Measurements from ENCODE around the gene SPAG5.
"Not testable (repeated sequence)": the region's sequence is repeated elsewhere in the genome, so short reads cannot be mapped to it uniquely, and the experiment has no call there.

The SPAG5 gene

DNA sequence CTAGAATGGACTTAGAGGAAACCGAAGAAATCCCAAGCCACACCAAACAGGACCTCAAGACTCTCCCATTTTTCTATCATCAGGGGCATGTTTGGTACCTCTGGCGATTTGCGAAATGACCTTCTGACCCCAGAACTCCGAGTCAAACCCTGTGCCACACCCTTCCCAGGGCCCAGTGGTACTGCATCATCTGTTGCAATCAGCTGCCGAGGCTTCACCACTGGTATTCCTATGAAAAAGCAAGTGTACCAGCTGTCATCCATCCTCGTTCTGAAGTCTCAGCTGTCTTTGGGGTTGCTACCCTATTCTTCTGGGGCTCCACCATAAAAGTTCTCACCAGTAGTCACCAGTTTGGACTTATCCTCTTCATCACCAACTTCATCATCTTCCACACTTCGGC is 17.5 kb upstream of the SPAG5 start:
- Mint-ChIP-seq H3K9me3 (ENCODE audit: low read depth) (no peaks in the 10 kb centered on the region), H3K4me3 (no peak overlapping the region), H3K4me1 (ENCODE audit: low read depth) (no peaks in the 10 kb centered on the region), H3K27me3 (no peaks in the 10 kb centered on the region), H3K27ac (peak overlapping the region; percentile 16), H3K36me3 (peaks cover 4% of the 10 kb centered on the region)

DNA sequence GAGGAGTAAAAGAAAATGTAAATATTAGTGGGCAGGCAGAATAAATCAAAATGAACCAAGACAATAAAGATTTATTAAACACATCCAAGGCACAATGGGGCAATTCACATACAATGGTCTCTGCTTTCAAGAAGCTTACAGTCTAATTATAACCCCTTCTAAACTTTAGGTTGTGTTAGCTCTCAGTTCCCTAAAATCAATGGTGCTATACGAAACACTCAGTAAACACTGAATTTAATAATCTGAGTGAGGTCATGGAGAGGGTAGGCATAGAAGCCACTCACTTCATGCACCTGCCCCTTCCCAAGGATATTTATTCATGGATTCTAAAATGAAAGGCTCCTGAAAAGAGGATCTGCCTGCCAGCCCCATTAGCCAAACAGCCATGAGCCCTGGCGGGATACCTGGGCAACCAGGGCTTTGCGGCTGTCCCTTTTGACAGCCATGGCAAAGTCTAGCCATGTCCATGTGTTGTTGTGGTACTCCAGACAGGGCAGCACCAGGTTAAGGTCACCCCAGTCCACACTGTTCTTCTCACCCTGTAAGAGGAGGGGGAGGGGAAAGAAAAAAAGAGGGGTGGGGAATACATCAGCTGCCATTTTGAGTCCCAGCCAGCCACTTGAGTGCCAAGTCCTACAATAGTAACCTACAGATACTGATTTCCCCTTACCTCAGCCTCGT is 16.6 kb upstream of the SPAG5 start:
- peaks cover 4% of the 10 kb centered on the region for H3K36me3 Mint-ChIP-seq
- no peaks in the 10 kb centered on the region for H3K27me3 Mint-ChIP-seq
- no peak overlapping the region for H3K27ac Mint-ChIP-seq
- H3K9me3 Mint-ChIP-seq (ENCODE audit: low read depth): no peaks in the 10 kb centered on the region
- no peak overlapping the region for H3K4me3 Mint-ChIP-seq
- H3K4me1 Mint-ChIP-seq (ENCODE audit: low read depth): no peaks in the 10 kb centered on the region

DNA sequence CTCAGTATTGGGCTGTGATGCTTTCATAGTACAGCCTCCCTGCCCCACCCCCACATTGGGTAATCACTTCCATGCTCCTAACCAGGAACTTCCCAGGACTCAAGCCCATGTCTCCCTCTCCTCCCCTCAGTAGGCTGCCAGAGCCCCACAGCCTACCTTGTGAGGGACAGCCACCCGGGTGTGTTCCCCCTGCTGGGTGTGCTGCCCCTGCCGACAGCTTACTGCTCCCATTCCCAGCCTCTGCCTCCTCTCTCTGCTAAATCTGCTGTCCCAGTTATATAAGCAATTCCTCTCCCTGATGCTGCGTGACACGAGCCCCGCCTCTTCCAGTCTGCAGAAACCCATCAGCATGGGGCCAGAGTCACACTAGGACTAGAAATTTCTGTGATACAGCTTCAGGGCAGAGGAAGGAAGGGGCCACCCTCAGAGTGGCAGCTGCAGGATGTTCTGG is 15.1 kb upstream of the SPAG5 start, which contains the start of gene RSKR:
Gene RSKR (minus strand): TSS at position 255 of the 451 bp plus-strand sequence. CDS start 24 bp downstream, at position 231.
- Mint-ChIP-seq H3K9me3 (ENCODE audit: low read depth) (no peaks in the 10 kb centered on the region), H3K4me1 (ENCODE audit: low read depth) (no peaks in the 10 kb centered on the region), H3K36me3 (peaks cover 4% of the 10 kb centered on the region), H3K27me3 (no peaks in the 10 kb centered on the region), H3K27ac (peak within 1 kb of the TSS; percentile 22), H3K4me3 (no peak within 1 kb of the TSS)

DNA sequence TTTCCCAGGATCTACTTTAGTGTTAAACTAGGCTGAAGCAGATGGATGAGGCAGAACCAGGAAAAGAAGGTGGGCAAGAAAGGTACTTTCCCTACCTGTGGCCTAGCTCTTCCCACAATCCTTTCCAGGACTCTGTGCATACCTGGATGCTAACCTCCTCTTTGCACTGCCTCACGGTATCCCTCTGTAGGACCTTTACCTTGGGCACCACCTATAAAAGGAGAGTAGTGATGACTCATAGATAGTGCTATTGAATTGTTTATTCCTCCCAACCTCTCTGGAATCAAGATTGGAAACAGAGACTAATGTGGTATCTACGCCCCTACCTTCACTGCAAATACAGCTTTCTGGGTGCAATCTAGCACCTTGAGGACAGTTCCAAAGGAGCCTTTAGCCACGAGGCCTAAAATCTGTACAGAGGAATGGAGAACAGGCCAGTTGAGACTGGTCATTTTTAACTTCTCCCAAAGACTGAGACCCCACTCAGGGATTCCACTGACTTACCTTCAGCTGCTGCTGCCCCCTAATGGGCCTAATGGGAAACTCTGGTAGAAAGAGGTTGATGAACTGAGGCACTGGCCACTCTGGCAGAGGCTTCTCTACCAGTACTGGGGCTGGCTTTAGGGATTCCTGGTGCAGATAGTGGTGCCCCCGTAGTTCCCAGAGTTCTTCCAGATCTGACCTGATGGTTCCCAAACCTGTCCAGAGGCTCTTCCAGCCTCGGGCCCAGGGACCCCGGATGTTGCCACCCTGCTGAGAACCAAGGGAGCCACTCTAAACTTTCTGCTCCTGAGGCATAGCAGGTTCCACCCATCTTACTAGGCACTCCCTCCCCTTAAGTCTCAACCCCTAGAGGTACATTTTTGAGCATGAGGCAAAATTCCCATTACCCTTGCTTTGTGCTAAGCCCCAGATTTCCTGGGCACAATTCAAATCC is 14.4 kb upstream of the SPAG5 start:
- Mint-ChIP-seq H3K36me3 (peaks cover 2% of the 10 kb centered on the region), H3K4me3 (no peak overlapping the region), H3K9me3 (ENCODE audit: low read depth) (no peaks in the 10 kb centered on the region), H3K27ac (peak overlapping the region; percentile 22), H3K27me3 (no peaks in the 10 kb centered on the region), H3K4me1 (ENCODE audit: low read depth) (no peaks in the 10 kb centered on the region)

DNA sequence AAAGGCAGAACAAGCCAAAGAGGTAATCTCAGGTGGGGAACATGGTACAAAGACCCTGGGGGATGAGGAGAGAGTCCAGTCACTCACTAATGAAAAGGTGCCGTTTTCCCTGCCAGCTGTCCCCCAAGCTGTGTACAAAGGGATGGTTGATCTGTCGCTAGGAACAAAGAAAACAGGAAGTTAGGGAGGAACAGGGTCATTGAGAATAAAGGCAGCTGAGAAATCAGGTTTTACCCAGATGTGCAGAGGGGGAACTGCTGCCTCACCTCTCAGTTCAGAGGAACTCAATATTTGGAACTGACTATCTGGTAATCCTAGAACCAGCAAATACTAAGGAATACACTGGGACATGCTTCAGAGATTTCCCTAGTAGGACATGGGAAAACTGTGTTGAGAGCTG is 13.7 kb upstream of the SPAG5 start:
- Mint-ChIP-seq H3K4me1 (ENCODE audit: low read depth) (no peaks in the 10 kb centered on the region), H3K4me3 (no peak overlapping the region), H3K9me3 (ENCODE audit: low read depth) (no peaks in the 10 kb centered on the region), H3K27ac (peak overlapping the region; percentile 6), H3K27me3 (no peaks in the 10 kb centered on the region), H3K36me3 (peaks cover 2% of the 10 kb centered on the region)

DNA sequence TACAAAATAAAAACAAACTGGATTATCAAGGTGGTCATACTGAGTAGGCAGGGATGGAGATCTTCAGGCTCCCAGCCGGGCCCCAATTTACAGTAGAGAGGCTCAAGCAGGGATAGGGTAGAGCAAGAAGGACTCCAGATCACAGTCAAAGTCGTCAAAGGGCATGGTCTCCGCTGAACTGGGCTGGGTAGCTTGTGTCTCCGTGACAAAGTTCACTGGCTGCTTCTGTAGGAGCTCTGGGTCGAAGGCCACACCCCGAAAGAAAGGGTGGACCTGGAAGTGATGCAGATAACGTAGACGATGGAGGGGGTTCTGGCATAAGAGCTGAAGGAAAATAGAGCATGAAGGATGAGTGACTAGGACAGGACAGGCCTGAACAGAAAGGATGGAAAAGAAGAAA is 11.6 kb upstream of the SPAG5 start:
- Mint-ChIP-seq H3K27me3 (no peaks in the 10 kb centered on the region), H3K4me3 (no peak overlapping the region), H3K36me3 (no peaks in the 10 kb centered on the region), H3K4me1 (ENCODE audit: low read depth) (no peaks in the 10 kb centered on the region), H3K9me3 (ENCODE audit: low read depth) (no peaks in the 10 kb centered on the region), H3K27ac (no peak overlapping the region)

DNA sequence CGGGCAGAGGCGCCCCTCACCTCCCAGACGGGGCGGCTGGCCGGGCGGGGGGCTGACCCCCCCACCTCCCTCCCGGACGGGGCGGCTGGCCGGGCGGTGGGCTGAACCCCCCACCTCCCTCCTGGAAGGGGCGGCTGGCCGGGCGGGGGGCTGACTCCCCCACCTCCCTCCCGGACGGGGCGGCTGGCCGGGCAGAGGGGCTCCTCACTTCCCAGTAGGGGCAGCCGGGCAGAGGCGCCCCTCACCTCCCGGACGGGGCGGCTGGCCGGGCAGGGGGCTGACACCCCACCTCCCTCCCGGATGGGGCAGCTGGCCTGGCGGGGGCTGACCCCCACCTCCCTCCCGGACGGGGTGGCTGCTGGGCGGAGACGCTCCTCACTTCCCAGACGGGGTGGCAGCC is 5.2 kb upstream of the SPAG5 start:
- not testable (repeated sequence) for H3K36me3 Mint-ChIP-seq; H3K4me1 Mint-ChIP-seq (ENCODE audit: low read depth); H3K4me3 Mint-ChIP-seq; H3K27me3 Mint-ChIP-seq; H3K9me3 Mint-ChIP-seq (ENCODE audit: low read depth); H3K27ac Mint-ChIP-seq

DNA sequence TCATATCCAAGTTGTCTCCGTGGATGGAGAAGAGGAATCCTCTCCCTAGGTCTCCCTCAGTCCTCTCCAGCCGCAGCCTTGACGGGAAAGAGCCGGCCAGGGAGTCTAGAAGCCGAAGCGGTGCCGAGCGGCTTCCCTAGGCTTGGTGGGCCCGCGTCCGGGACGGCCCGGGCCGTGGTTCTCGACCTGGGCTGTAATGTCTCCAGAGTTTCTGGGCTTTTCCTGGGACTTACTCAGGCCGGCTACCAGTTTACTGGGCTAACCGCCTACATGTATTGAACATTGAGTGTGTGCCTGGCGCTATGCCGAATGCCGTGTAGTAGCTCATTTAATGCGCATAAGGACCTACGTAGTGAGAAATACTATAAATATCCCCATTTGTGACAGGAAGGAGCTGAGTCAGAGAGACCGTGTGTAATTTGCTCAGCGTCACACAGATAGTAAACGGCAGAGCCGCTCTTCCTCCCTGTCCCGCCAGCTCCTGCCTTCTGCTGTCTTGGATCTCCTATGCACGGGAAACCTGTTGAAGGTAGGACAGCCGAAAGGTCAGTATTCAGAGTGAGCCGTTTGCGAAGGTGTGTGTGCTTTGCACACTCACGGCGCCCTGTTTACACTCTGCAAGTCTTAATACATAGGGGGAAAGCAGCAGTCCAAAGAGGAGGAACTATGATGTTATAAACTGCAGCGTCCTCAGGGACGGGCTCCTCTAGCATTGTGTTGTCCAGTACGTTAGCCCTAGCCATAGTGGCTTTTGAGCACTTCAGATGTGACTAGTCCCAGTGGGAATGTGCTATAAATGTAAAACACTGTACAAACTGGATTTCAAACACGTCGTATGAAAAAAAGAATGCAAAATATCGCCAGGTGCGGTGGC is 723 bp upstream of the SPAG5 start:
- no peaks in the 10 kb centered on the region for H3K36me3 Mint-ChIP-seq
- H3K4me3 Mint-ChIP-seq: peak overlapping the region; percentile 97

DNA sequence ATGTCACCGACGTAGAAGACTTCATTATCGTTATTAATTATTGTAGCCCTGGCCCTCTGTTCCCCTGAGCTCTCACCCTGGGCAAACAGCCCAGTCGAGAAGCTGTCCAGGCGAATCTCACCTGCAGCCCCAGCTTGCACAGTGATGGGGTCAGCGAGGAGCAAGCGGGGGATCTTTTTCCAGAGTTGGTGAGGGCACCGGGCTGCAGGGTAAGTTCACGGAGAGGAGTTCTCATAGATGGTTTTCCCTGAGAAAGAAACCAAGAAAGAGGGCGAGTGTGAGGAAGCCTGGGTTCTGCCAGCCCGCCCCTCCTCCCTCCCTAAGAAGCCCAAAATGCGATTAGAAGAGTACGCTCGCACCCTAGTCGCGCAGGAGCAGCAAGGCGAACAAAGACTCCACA is 436 bp downstream of the SPAG5 start:
- Mint-ChIP-seq H3K27me3 (no peaks in the 10 kb centered on the region), H3K9me3 (ENCODE audit: low read depth) (no peaks in the 10 kb centered on the region), H3K27ac (peak overlapping the region; percentile 97)

More for the DNA sequence above, 723 bp upstream of the SPAG5 start:
- peak overlapping the region; percentile 97 for H3K27ac Mint-ChIP-seq
- peaks cover 23% of the 10 kb centered on the region for H3K4me1 Mint-ChIP-seq (ENCODE audit: low read depth)
- no peaks in the 10 kb centered on the region for H3K27me3 Mint-ChIP-seq
- H3K9me3 Mint-ChIP-seq (ENCODE audit: low read depth): no peaks in the 10 kb centered on the region

DNA sequence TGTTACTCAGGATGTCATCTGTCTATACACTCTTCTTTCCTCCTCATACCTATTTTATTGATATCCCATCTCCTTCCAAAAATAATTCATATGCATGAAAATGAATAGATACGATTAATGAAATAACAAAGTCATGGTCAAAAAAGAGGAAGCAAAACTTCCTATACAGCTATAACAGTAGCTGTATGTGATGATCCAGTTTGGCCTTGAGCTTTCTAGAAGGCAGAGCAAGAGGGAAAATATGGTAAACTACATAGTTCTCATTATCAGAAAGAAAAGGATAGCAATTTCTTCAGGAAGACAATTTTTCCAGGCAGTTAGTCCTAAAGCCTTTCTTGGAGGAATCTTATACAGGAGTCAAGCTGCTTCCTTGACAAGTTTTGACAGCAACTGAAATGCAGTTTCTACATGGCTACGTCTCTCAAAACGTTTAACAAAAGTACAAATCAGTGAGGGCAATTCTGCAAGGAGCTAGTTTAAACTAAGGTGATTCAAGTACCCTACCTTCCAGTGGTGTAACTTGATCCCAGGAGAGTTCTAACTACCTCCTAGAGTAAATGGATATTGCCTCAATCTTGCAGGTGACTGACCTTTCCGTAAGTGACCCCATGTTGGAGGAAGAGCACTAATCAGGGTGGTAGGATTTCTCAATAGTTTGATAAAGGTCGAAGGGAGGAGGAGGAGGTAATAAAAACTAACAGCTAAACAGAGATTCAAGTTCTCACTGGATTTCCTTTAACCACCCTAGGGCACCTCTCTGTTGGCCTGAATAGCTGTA is 1.0 kb downstream of the SPAG5 start:
- H3K27ac Mint-ChIP-seq: peak overlapping the region; percentile 54
- no peaks in the 10 kb centered on the region for H3K9me3 Mint-ChIP-seq (ENCODE audit: low read depth)
- peak overlapping the region; percentile 97 for H3K4me3 Mint-ChIP-seq
- H3K36me3 Mint-ChIP-seq: no peaks in the 10 kb centered on the region
- H3K27me3 Mint-ChIP-seq: no peaks in the 10 kb centered on the region
- peaks cover 23% of the 10 kb centered on the region for H3K4me1 Mint-ChIP-seq (ENCODE audit: low read depth)

More for the DNA sequence above, 436 bp downstream of the SPAG5 start:
- H3K4me3 Mint-ChIP-seq: peak overlapping the region; percentile 97
- H3K4me1 Mint-ChIP-seq (ENCODE audit: low read depth): peaks cover 23% of the 10 kb centered on the region
- H3K36me3 Mint-ChIP-seq: no peaks in the 10 kb centered on the region

DNA sequence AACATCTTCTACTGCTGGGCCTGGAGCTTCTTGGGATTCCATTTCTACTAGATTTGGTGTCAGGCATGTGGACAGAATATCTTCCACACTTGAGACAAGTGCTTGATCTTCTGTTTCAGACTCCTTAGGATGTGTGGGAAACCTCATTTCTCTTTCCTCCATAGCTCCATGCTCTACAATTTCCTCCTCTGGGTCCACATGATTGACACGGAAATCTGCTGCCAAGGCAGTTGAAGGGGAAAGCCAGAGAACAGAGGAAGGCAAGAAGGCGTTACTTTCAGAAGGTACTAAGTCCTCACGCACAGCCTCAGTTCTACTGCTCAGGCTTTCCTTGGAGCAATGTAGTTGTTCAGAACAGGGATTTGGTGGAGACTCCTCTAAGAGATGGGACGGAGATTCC is 6.6 kb downstream of the SPAG5 start:
- H3K36me3 Mint-ChIP-seq: peaks cover 7% of the 10 kb centered on the region
- H3K27ac Mint-ChIP-seq: no peak overlapping the region
- no peaks in the 10 kb centered on the region for H3K9me3 Mint-ChIP-seq (ENCODE audit: low read depth)
- peaks cover under 1% of the 10 kb centered on the region for H3K4me1 Mint-ChIP-seq (ENCODE audit: low read depth)
- H3K4me3 Mint-ChIP-seq: no peak overlapping the region
- no peaks in the 10 kb centered on the region for H3K27me3 Mint-ChIP-seq

DNA sequence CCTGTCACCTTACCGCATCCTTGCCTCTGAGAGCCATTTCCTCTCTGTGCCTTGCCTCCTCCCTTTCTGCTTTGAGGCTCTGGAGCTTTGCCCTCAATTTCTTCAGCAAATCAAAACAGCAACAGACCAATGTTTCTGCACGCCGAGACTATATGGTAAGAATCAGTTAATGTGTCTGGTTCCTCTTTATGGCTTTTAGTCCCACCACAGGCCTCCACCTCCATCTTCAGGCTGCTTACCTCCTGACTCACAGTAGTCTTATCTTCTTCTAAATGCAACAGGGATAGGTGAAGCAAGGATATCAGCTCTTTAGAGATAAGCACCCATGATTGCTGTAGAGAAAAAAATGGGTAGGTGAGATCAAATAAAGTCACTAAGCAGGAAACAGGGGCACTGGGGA is 13.0 kb downstream of the SPAG5 start:
- Mint-ChIP-seq H3K27ac (peak overlapping the region; percentile 23), H3K27me3 (no peaks in the 10 kb centered on the region), H3K9me3 (ENCODE audit: low read depth) (no peaks in the 10 kb centered on the region), H3K36me3 (peaks cover 8% of the 10 kb centered on the region), H3K4me3 (no peak overlapping the region), H3K4me1 (ENCODE audit: low read depth) (no peaks in the 10 kb centered on the region)

DNA sequence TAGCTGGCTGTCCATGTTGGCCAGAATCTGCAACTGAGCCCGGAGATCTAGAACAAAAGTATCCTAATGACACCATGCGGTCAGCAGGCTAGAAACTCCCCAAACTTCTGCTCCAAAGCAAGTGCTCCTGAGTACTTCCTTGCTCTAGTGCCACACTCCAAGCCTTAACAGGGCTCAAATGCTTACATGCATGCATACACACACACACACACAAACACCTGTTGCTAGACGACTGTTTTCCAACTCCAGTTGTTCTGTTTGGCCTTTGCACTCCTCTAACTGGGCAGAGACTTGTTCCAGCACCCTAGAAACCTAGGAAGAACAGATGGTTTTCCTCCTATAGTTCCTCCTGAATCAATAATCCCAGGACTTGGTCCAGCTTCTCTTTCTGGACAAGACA is 14.4 kb downstream of the SPAG5 start:
- Mint-ChIP-seq H3K36me3 (peaks cover 8% of the 10 kb centered on the region), H3K27ac (no peak overlapping the region), H3K4me1 (ENCODE audit: low read depth) (no peaks in the 10 kb centered on the region), H3K9me3 (ENCODE audit: low read depth) (no peaks in the 10 kb centered on the region), H3K27me3 (no peaks in the 10 kb centered on the region), H3K4me3 (no peak overlapping the region)

DNA sequence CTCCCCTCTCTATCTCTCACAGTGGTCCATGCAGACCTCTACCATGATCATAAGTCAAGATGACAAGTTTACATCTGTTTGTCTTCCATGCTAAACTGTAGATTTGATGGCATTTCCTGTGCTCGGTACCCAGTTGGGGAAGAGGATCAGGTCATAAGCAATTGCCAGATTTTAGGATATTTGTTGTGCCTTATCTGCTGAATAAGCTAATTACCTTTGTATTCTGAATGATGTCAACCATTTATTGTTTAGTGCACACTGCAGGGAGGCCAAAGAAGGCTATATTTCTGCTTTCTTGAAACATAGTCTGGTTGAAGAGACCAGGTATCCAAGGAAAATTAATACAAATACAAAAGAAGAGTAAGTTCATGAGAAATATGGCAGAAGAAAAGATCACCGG is 16.3 kb downstream of the SPAG5 start:
- Mint-ChIP-seq H3K27me3 (no peaks in the 10 kb centered on the region), H3K27ac (no peak overlapping the region), H3K4me1 (ENCODE audit: low read depth) (no peaks in the 10 kb centered on the region), H3K4me3 (no peak overlapping the region), H3K36me3 (peaks cover 3% of the 10 kb centered on the region), H3K9me3 (ENCODE audit: low read depth) (no peaks in the 10 kb centered on the region)

Data from activated naive CD8-positive, alpha-beta T cell (primary cell).